ENCODE data around the gene ARHGAP10.

The ARHGAP10 gene

DNA sequence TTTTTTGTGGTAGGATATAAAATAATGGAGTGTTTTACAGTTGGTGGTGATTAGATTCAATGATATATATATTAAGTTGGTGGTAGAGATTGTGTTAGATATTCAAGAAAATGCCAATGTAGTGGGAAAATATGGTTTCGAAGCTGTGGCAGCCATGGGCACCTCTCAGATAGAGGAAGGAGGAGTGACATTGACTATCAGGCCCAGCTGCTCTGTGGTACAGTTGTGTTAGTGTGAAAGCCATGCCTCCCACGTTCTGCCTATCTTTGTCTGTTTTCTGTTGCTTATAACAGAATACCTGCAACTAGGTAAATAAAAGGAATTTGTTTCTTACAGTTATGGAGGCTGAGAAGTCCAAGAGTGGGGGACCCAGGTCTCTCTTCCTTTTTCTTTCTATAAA, 101.9 kb downstream of the ARHGAP10 start:
- no peak overlapping the region for H3K4me3 ChIP-seq (ENCODE audit: low read length)
- H3K27ac ChIP-seq (ENCODE audit: low read length) = no peak overlapping the region
- no peak for DNase-seq (ENCODE audit: low read depth, low spot score)
- H3K27me3 ChIP-seq (ENCODE audit: control insufficient read depth, insufficient read depth, low read length) = no peaks in the 10 kb centered on the region
- 100% methylated on average over 1 of the region's 2 CpGs for WGBS (ENCODE audit: insufficient coverage, insufficient read length)
- H3K9me3 ChIP-seq (ENCODE audit: control insufficient read depth, insufficient read depth, low read length) = no peaks in the 10 kb centered on the region
- H3K4me1 ChIP-seq (ENCODE audit: control insufficient read depth, insufficient read depth, low read length) = no peaks in the 10 kb centered on the region
- no peaks in the 10 kb centered on the region for H3K36me3 ChIP-seq (ENCODE audit: control insufficient read depth, insufficient read depth, low read length)

DNA sequence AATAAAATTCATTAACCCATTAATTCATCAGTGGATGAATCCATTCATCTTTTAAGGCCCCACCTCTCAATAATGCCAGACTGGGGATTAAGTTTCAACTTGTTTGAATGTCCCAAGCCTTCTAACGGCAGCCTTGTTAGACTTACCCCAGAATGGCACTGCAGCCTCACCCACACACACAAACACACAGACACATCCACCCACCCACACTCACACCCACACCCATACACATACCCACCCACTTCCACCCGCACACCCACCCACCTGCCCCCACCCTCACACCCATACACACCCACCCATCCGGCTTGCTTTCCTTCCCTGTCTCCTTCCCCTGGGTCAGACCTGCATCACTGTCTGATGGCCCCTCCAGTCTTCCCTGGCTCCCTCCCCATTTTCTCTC, 102.6 kb downstream of the ARHGAP10 start:
- 100% methylated on average over 1 of the region's 3 CpGs for WGBS (ENCODE audit: insufficient coverage, insufficient read length)

DNA sequence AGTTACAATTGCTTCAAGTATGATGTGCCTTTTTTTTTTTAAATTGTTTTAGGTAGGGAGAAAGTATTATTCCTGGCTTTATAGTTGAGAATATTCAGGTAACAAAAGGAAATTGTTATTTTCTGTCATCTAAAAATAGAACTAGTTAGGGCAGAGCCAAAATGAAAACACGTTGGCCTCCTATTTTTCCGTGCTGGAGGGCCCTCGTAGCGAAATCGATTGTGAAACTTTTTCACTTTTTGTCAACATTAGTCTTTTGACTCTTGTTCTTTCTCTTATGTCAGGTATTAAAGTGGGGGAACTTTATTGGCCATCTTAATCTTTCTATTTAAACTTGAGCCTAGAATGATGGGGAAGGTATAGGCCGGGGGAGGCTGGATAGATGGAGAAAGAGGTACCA, 104.9 kb downstream of the ARHGAP10 start:
- H3K4me3 ChIP-seq (ENCODE audit: low read length) = no peak overlapping the region

More for the DNA sequence above, 102.6 kb downstream of the ARHGAP10 start:
- no peak for DNase-seq (ENCODE audit: low read depth, low spot score)
- Histone ChIP-seq H3K4me1 (ENCODE audit: control insufficient read depth, insufficient read depth, low read length) (no peaks in the 10 kb centered on the region), H3K36me3 (ENCODE audit: control insufficient read depth, insufficient read depth, low read length) (no peaks in the 10 kb centered on the region), H3K9me3 (ENCODE audit: control insufficient read depth, insufficient read depth, low read length) (no peaks in the 10 kb centered on the region), H3K4me3 (ENCODE audit: low read length) (no peak overlapping the region), H3K27me3 (ENCODE audit: control insufficient read depth, insufficient read depth, low read length) (no peaks in the 10 kb centered on the region), H3K27ac (ENCODE audit: low read length) (no peak overlapping the region)

DNA sequence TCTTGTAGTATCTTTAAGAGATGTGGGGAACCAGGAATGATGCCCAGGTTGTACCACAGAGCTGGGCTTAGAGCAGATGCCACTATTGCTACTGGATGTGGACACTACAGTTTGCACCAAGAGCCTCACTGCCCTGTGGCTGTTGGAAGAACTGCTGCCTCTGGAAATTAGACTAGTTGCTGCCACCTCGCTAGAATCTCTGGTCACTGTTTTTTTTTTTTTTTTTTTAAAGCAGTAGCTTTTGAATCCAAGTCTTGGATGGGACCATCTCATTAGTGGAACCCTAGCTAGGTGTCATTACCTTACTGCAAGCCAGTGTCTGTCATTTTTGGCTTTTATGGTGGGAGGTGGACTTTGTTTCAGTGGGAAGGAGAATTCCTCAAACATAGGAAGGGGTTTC, 105.5 kb downstream of the ARHGAP10 start:
- DNase-seq (ENCODE audit: low read depth, low spot score) = no peak

More for the DNA sequence above, 104.9 kb downstream of the ARHGAP10 start:
- no peaks in the 10 kb centered on the region; the same call in 1 of the 2 replicates for H3K27me3 ChIP-seq (ENCODE audit: control insufficient read depth, insufficient read depth, low read length)
- H3K27ac ChIP-seq (ENCODE audit: low read length) = no peak overlapping the region
- H3K9me3 ChIP-seq (ENCODE audit: control insufficient read depth, insufficient read depth, low read length) = no peaks in the 10 kb centered on the region
- no peak for DNase-seq (ENCODE audit: low read depth, low spot score)
- no peaks in the 10 kb centered on the region for H3K36me3 ChIP-seq (ENCODE audit: control insufficient read depth, insufficient read depth, low read length)
- 100% methylated on average over 1 of the region's 6 CpGs for WGBS (ENCODE audit: insufficient coverage, insufficient read length)
- no peaks in the 10 kb centered on the region for H3K4me1 ChIP-seq (ENCODE audit: control insufficient read depth, insufficient read depth, low read length)

DNA sequence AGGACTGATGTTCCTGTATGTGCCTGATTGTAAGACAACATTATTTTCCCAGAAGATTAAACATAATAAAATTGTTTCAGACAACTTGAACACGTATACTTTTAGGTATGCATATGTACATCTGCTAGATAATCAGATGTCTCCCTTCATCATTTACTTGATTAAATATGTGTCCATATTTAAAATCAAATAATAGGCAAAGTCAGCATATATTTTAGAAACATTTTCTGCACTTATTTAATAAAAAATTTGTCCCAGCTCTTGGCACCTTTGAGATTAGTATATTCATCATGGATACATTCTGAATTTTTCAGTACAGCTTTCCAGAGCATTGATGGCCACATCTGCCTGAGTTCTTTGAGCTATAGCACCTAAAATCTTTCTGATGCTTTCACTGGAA, 106.0 kb downstream of the ARHGAP10 start:
- no peak for DNase-seq (ENCODE audit: low read depth, low spot score)
- H3K36me3 ChIP-seq (ENCODE audit: control insufficient read depth, insufficient read depth, low read length) = no peaks in the 10 kb centered on the region
- no peak overlapping the region for H3K4me3 ChIP-seq (ENCODE audit: low read length)
- no peak overlapping the region for H3K27ac ChIP-seq (ENCODE audit: low read length)
- no CpG with 5 or more reads among the region's 1 CpG for WGBS (ENCODE audit: insufficient coverage, insufficient read length)
- no peaks in the 10 kb centered on the region; the same call in 1 of the 2 replicates for H3K27me3 ChIP-seq (ENCODE audit: control insufficient read depth, insufficient read depth, low read length)
- no peaks in the 10 kb centered on the region for H3K4me1 ChIP-seq (ENCODE audit: control insufficient read depth, insufficient read depth, low read length)
- no peaks in the 10 kb centered on the region for H3K9me3 ChIP-seq (ENCODE audit: control insufficient read depth, insufficient read depth, low read length)

More for the DNA sequence above, 105.5 kb downstream of the ARHGAP10 start:
- H3K4me3 ChIP-seq (ENCODE audit: low read length) = no peak overlapping the region
- WGBS (ENCODE audit: insufficient coverage, insufficient read length) = no CpG with 5 or more reads among the region's 1 CpG
- no peaks in the 10 kb centered on the region; the same call in 1 of the 2 replicates for H3K27me3 ChIP-seq (ENCODE audit: control insufficient read depth, insufficient read depth, low read length)
- H3K36me3 ChIP-seq (ENCODE audit: control insufficient read depth, insufficient read depth, low read length) = no peaks in the 10 kb centered on the region
- H3K27ac ChIP-seq (ENCODE audit: low read length) = no peak overlapping the region
- H3K4me1 ChIP-seq (ENCODE audit: control insufficient read depth, insufficient read depth, low read length) = no peaks in the 10 kb centered on the region
- no peaks in the 10 kb centered on the region for H3K9me3 ChIP-seq (ENCODE audit: control insufficient read depth, insufficient read depth, low read length)

DNA sequence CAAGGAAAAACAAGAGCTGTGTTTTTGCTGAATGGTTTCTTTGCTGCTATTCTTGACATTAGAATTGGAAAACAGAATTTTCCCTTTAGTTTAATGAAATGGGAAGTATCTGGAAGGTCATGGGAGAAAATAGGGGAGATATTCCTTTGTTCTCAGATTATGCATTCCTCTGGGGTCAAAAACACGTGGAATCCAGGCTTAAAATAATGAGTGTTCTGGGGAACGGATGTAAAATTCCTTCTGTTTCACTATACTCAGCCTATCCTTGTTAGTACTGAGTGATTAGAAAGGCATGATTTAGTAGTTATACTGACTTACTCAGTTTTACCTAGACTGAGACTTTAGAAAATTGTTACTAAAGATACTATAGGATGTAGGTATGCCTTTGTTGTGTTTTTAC, 107.3 kb downstream of the ARHGAP10 start:
- no peak for DNase-seq (ENCODE audit: low read depth, low spot score)
- no CpG with 5 or more reads among the region's 2 CpGs for WGBS (ENCODE audit: insufficient coverage, insufficient read length)
- no peaks in the 10 kb centered on the region for H3K36me3 ChIP-seq (ENCODE audit: control insufficient read depth, insufficient read depth, low read length)
- no peaks in the 10 kb centered on the region for H3K4me1 ChIP-seq (ENCODE audit: control insufficient read depth, insufficient read depth, low read length)
- H3K9me3 ChIP-seq (ENCODE audit: control insufficient read depth, insufficient read depth, low read length) = no peaks in the 10 kb centered on the region
- no peak overlapping the region for H3K27ac ChIP-seq (ENCODE audit: low read length)
- no peaks in the 10 kb centered on the region; the same call in 1 of the 2 replicates for H3K27me3 ChIP-seq (ENCODE audit: control insufficient read depth, insufficient read depth, low read length)
- no peak overlapping the region for H3K4me3 ChIP-seq (ENCODE audit: low read length)

DNA sequence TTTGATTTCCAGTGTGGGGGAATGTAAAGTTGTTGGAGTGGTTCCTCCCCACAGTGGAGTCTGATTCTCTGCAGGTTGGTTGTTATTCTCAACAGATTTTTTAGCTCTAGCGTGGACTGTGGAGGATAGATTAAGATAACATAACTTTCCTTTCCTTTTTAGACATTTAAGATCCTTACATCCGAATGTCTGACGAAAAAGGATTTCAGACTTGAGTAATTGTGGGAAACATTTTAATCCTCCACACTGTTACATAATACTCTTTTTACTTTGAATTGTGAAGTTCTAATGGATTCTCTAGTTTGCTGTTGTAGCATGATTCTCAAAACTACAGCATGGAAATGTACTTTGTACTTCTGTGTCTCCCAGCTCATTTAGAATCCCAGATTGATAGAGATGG, 107.8 kb downstream of the ARHGAP10 start:
- Histone ChIP-seq H3K4me1 (ENCODE audit: control insufficient read depth, insufficient read depth, low read length) (no peaks in the 10 kb centered on the region), H3K36me3 (ENCODE audit: control insufficient read depth, insufficient read depth, low read length) (no peaks in the 10 kb centered on the region)
- no CpG with 5 or more reads among the region's 3 CpGs for WGBS (ENCODE audit: insufficient coverage, insufficient read length)

DNA sequence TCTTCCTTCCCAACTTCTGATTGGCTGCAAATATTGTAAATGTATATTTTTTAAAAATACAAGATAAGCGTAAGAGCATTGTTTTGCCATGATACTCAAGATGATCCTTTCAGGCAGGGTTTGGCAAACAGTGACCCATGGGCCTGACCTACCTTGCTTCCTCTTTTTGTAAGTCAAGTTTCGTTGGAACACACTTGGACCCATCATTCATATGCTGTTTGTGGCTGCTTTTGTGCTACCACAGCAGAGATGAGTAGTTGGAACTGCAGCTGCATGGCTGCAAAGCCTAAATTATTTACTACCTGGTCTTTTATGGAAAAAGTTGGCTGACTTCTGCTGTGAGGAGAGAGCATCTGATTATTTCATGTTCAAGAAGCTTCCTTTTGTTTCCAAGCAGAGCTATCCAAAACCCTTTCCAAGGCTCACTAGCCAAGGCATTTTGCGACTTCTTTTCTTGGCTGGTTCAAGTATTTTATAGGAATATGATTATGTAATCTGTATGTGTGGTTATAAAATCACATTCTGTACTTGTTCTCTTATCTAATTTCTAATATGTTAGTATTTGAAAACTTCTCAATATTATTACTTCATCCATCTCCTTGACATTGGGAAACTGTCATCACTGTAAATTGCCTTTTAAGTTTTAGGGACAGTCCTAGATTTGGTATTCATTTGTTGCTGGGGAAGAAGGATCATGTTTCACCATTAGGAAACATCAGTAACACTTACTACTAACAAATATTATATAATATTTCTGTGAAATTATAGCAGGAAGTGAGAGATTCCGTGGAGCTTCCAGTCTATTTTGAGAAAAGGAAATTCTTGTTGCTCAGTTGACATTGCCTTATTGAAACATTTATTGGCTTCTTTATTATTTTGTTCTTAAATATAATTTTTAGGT, 109.2 kb downstream of the ARHGAP10 start:
- Histone ChIP-seq H3K9me3 (ENCODE audit: control insufficient read depth, insufficient read depth, low read length) (no peaks in the 10 kb centered on the region), H3K4me1 (ENCODE audit: control insufficient read depth, insufficient read depth, low read length) (no peaks in the 10 kb centered on the region), H3K27ac (ENCODE audit: low read length) (no peak overlapping the region), H3K4me3 (ENCODE audit: low read length) (no peak overlapping the region), H3K36me3 (ENCODE audit: control insufficient read depth, insufficient read depth, low read length) (no peaks in the 10 kb centered on the region), H3K27me3 (ENCODE audit: control insufficient read depth, insufficient read depth, low read length) (no peaks in the 10 kb centered on the region; the same call in 1 of the 2 replicates)
- no peak for DNase-seq (ENCODE audit: low read depth, low spot score)
- no CpG with 5 or more reads among the region's 4 CpGs for WGBS (ENCODE audit: insufficient coverage, insufficient read length)

More for the DNA sequence above, 107.8 kb downstream of the ARHGAP10 start:
- H3K27me3 ChIP-seq (ENCODE audit: control insufficient read depth, insufficient read depth, low read length) = no peaks in the 10 kb centered on the region; the same call in 1 of the 2 replicates
- H3K9me3 ChIP-seq (ENCODE audit: control insufficient read depth, insufficient read depth, low read length) = no peaks in the 10 kb centered on the region
- no peak overlapping the region for H3K4me3 ChIP-seq (ENCODE audit: low read length)
- DNase-seq (ENCODE audit: low read depth, low spot score) = no peak
- H3K27ac ChIP-seq (ENCODE audit: low read length) = no peak overlapping the region

DNA sequence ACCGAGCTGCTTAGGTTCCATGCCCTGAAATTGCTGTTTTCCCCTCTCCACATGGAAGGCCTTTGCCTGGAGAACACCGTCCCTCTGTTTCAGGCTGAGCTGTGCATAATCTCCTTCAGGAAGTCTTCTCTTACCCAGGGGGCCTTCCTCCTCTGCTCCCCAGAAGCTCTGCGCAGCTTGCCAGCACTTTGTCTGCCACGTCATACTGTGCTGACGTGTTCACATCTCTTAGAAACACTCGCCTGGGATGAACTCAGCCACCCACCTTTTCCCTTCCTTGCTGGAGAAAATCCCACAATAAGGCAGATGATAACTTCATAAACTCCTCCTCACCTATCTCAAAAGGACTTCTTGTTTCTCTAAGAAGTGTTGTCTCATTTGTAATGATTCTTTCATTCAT, 110.7 kb downstream of the ARHGAP10 start:
- Histone ChIP-seq H3K27me3 (ENCODE audit: control insufficient read depth, insufficient read depth, low read length) (no peaks in the 10 kb centered on the region; the same call in 1 of the 2 replicates), H3K27ac (ENCODE audit: low read length) (no peak overlapping the region), H3K4me3 (ENCODE audit: low read length) (no peak overlapping the region), H3K9me3 (ENCODE audit: control insufficient read depth, insufficient read depth, low read length) (no peaks in the 10 kb centered on the region), H3K4me1 (ENCODE audit: control insufficient read depth, insufficient read depth, low read length) (no peaks in the 10 kb centered on the region), H3K36me3 (ENCODE audit: control insufficient read depth, insufficient read depth, low read length) (no peaks in the 10 kb centered on the region)
- WGBS (ENCODE audit: insufficient coverage, insufficient read length) = no CpG with 5 or more reads among the region's 6 CpGs
- no peak for DNase-seq (ENCODE audit: low read depth, low spot score)

DNA sequence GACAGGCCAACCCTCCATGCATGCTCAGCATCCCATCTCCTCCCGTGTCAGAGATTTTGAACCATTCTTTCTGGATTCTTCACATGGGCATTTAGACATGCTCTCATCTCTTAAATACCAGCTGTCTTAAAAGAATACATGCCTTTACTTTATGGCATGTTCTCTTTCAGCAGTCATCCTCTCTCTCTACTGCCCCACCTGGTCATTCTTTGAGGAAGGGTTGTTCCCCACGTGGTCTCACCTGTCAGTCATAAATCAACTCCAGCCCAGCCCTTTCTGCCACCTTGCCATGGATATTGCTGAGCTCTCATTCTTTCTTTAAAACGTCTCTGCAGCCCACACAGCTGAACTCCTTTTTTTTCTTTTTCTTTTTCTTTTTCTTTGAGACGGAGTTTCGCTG, 111.3 kb downstream of the ARHGAP10 start:
- no peak overlapping the region for H3K4me3 ChIP-seq (ENCODE audit: low read length)
- no peaks in the 10 kb centered on the region for H3K9me3 ChIP-seq (ENCODE audit: control insufficient read depth, insufficient read depth, low read length)
- no peak for DNase-seq (ENCODE audit: low read depth, low spot score)
- no peaks in the 10 kb centered on the region; the same call in 1 of the 2 replicates for H3K27me3 ChIP-seq (ENCODE audit: control insufficient read depth, insufficient read depth, low read length)
- no CpG with 5 or more reads among the region's 5 CpGs for WGBS (ENCODE audit: insufficient coverage, insufficient read length)
- no peaks in the 10 kb centered on the region for H3K4me1 ChIP-seq (ENCODE audit: control insufficient read depth, insufficient read depth, low read length)
- no peak overlapping the region for H3K27ac ChIP-seq (ENCODE audit: low read length)
- H3K36me3 ChIP-seq (ENCODE audit: control insufficient read depth, insufficient read depth, low read length) = no peaks in the 10 kb centered on the region
